GM23338 (cell line): ENCODE data around the gene CACNA1C. TPM values are rescaled to one million over a fixed set of nuclear protein-coding genes. Genes with fewer than 3 reads are reported as not detected.

Source experiments
- ATAC-seq: fragments of 200-7000 bp; cut with Tn5 transposase; 3 replicates; pipeline ENCODE4 v1.9.1; 2020
- DNase-seq: peaks from one replicate; pipeline ENCODE4 v3.0.0-alpha.2; 2015; ENCODE audit warnings: low spot score
- H2AFZ ChIP-seq: fragments of 200-600 bp; sonication (generic); 2 replicates; pipeline ENCODE4 v1.8.0; 2016; ENCODE audit warnings: antibody characterized with exemption, mild to moderate bottlenecking, moderate library complexity
- H3F3A ChIP-seq: fragments of 200-600 bp; sonication (generic); replicated peaks from 2 replicates; pipeline ENCODE4 v1.8.0; 2017; ENCODE audit warnings: antibody characterized with exemption, mixed run types, low read depth
- H3K27ac ChIP-seq: fragments of 200-600 bp; sonication (generic); 2 replicates; pipeline ENCODE4 v1.6.1; 2016; ENCODE audit warnings: low read depth
- H3K27me3 ChIP-seq: fragments of 200-600 bp; sonication (generic); 2 replicates; pipeline ENCODE4 v1.8.0; 2016; ENCODE audit warnings: mild to moderate bottlenecking, mixed run types, moderate library complexity; ENCODE audit not compliant: insufficient read depth
- H3K36me3 ChIP-seq: fragments of 200-600 bp; sonication (generic); 2 replicates; pipeline ENCODE4 v1.8.0; 2016; ENCODE audit warnings: mild to moderate bottlenecking; ENCODE audit not compliant: insufficient read depth
- H3K4me1 ChIP-seq: fragments of 200-600 bp; sonication (generic); 2 replicates; pipeline ENCODE4 v1.8.0; 2016; ENCODE audit warnings: mild to moderate bottlenecking, moderate library complexity; ENCODE audit not compliant: insufficient read depth
- H3K4me2 ChIP-seq: fragments of 200-600 bp; sonication (generic); 2 replicates; pipeline ENCODE4 v1.7.1; 2017; ENCODE audit warnings: mixed run types
- H3K4me3 ChIP-seq: fragments of 200-600 bp; sonication (generic); 2 replicates; pipeline ENCODE4 v1.6.1; 2016; ENCODE audit warnings: mixed run types
- H3K79me2 ChIP-seq: fragments of 200-600 bp; sonication (generic); replicated peaks from 2 replicates; pipeline ENCODE4 v1.8.0; 2017; ENCODE audit warnings: mild to moderate bottlenecking; ENCODE audit not compliant: insufficient read depth
- H3K9me2 ChIP-seq: fragments of 200-600 bp; sonication (generic); 2 replicates; pipeline ENCODE4 v1.8.0; 2017; ENCODE audit not compliant: insufficient read depth
- H4K20me1 ChIP-seq: fragments of 200-600 bp; sonication (generic); replicated peaks from 2 replicates; pipeline ENCODE4 v1.8.0; 2017; ENCODE audit warnings: mild to moderate bottlenecking; ENCODE audit not compliant: insufficient read depth
- H3K27ac Mint-ChIP-seq: 2 replicates; pipeline ENCODE4 v1.8.0; 2020; ENCODE audit warnings: inconsistent platforms, mild to moderate bottlenecking, moderate library complexity, mixed read lengths
- H3K27me3 Mint-ChIP-seq: 3 replicates; pipeline ENCODE4 v1.8.0; 2022; ENCODE audit warnings: low read depth, mild to moderate bottlenecking, moderate library complexity, mixed read lengths, inconsistent platforms; ENCODE audit not compliant: insufficient read depth, poor library complexity
- H3K36me3 Mint-ChIP-seq: 3 replicates; pipeline ENCODE4 v1.8.0; 2021; ENCODE audit warnings: low read depth, mild to moderate bottlenecking, inconsistent platforms, moderate library complexity, mixed read lengths
- H3K4me1 Mint-ChIP-seq: 3 replicates; pipeline ENCODE4 v1.8.0; 2020; ENCODE audit warnings: mild to moderate bottlenecking, inconsistent platforms, mixed read lengths
- H3K4me3 Mint-ChIP-seq: 3 replicates; pipeline ENCODE4 v1.8.0; 2021; ENCODE audit warnings: moderate library complexity, mild to moderate bottlenecking, inconsistent platforms, mixed read lengths
- H3K9me3 Mint-ChIP-seq: 3 replicates; pipeline ENCODE4 v1.8.0; 2020; ENCODE audit warnings: moderate library complexity, mild to moderate bottlenecking, inconsistent platforms, mixed read lengths
- CTCF ChIP-seq, 2 experiments: fragments of 200-600 bp in 1 of 2; sonication (generic) in 1 of 2; conservative IDR thresholded peaks; 2 replicates each; pipeline versions ENCODE4 v1.5.1 to v1.6.1; 2016 to 2017; ENCODE audit warnings: antibody characterized with exemption in 2 of 2, low read depth in 2 of 2, mild to moderate bottlenecking in 2 of 2, moderate library complexity in 1 of 2
- ETS1 ChIP-seq: IDR thresholded peaks from 2 replicates; pipeline ENCODE4 v1.6.1; 2016; ENCODE audit warnings: antibody characterized with exemption
- JUNB ChIP-seq: IDR thresholded peaks from one replicate; pipeline ENCODE4 v1.6.1; 2016; ENCODE audit warnings: antibody characterized with exemption; ENCODE audit not compliant: unreplicated experiment
- STAT1 ChIP-seq: IDR thresholded peaks from one replicate; pipeline ENCODE4 v1.6.1; 2016; ENCODE audit warnings: antibody characterized with exemption; ENCODE audit not compliant: unreplicated experiment
- ZNF331 ChIP-seq: fragments of 250-450 bp; sonication (Bioruptor Pico); IDR thresholded peaks from 2 replicates; pipeline ENCODE4 v1.5.0; 2020; ENCODE audit warnings: low read depth, mild to moderate bottlenecking, moderate library complexity
- ZNF462 ChIP-seq: fragments of 250-450 bp; sonication (Bioruptor Pico); IDR thresholded peaks from 2 replicates; pipeline ENCODE4 v1.5.0; 2020; ENCODE audit warnings: mild to moderate bottlenecking, moderate library complexity
- polyA plus RNA-seq: library from polyadenylated mRNA; unstranded; fragments of >200 nt; fragmentation: Nextera tagmentation; extraction: Ambion mirVana; gene quantifications from 2 replicates; pipeline ENCODE4 v1.2.1, GENCODE V29; 2016
- total RNA-seq: library from RNA; depleted of rRNA; stranded (reverse); fragments of >200 nt; shearing (Covaris generic); gene quantifications from 2 replicates; pipeline ENCODE4 v1.2.3, GENCODE V29; 2014

Gene CACNA1C
- total and polyA plus RNA-seq, 2 experiments from 2014 or later = 0.78 to 2.1 TPM

GRCh38 chr12:2183556-2184541 lies 131.1 kb downstream of the CACNA1C start:
- H3K27ac ChIP-seq = no peak overlapping the region
- 0 out of 2 replicates have a peak overlapping the region, but pooled peaks have one; percentile 25 for H3K4me2 ChIP-seq
- peaks cover 31% of the 10 kb centered on the region for H3K4me1 Mint-ChIP-seq
- no peak for TF ChIP-seq ETS1
- no peak for TF ChIP-seq ZNF331 (CRISPR knock-in tag)
- peak; percentile 33 to 52 for TF ChIP-seq CTCF (conservative IDR thresholded peaks at IDR 0.05; ENCODE audit: low read depth in 2 of 2)
- peak; percentile 76 for ATAC-seq
- no peaks in the 10 kb centered on the region for H3K36me3 ChIP-seq
- no peaks in the 10 kb centered on the region for H3K9me2 ChIP-seq
- H3K27me3 ChIP-seq = no peaks in the 10 kb centered on the region
- H3K79me2 ChIP-seq = no peaks in the 10 kb centered on the region
- peaks cover 12% of the 10 kb centered on the region for H3K4me1 ChIP-seq
- H3K4me3 ChIP-seq = no peak overlapping the region
- H3K36me3 Mint-ChIP-seq = no peaks in the 10 kb centered on the region
- H3F3A ChIP-seq = 0 out of 2 replicates have a peak, but pooled peaks cover 2% of the 10 kb centered on the region
- peaks cover 2% of the 10 kb centered on the region for H3K27me3 Mint-ChIP-seq
- H3K4me3 Mint-ChIP-seq = no peak overlapping the region
- H4K20me1 ChIP-seq = no peaks in the 10 kb centered on the region
- peak; percentile 56 for DNase-seq
- H3K27ac Mint-ChIP-seq = no peak overlapping the region
- no peaks in the 10 kb centered on the region for H3K9me3 Mint-ChIP-seq
- peak overlapping the region; percentile 44; the same call in 1 of the 2 replicates for H2AFZ ChIP-seq

GRCh38 chr12:2185751-2186341 lies 133.1 kb downstream of the CACNA1C start:
- Histone ChIP-seq H3F3A (peaks cover 8% of the 10 kb centered on the region; the same call in 1 of the 2 replicates), H3K27ac (no peak overlapping the region), H3K27me3 (no peaks in the 10 kb centered on the region), H3K79me2 (no peaks in the 10 kb centered on the region), H3K4me3 (no peak overlapping the region), H2AFZ (no peak overlapping the region), H3K36me3 (no peaks in the 10 kb centered on the region), H4K20me1 (no peaks in the 10 kb centered on the region), H3K9me2 (no peaks in the 10 kb centered on the region), H3K4me1 (peaks cover 29% of the 10 kb centered on the region), H3K4me2 (no peak overlapping the region)
- no peaks in the 10 kb centered on the region for H3K9me3 Mint-ChIP-seq
- peaks cover 50% of the 10 kb centered on the region for H3K4me1 Mint-ChIP-seq
- DNase-seq (no peak), ATAC-seq (no peak)
- H3K4me3 Mint-ChIP-seq = no peak overlapping the region
- H3K27me3 Mint-ChIP-seq = peaks cover 5% of the 10 kb centered on the region
- H3K36me3 Mint-ChIP-seq = no peaks in the 10 kb centered on the region
- no peak overlapping the region for H3K27ac Mint-ChIP-seq
- no peak for TF ChIP-seq ZNF462 (CRISPR knock-in tag)
- TF ChIP-seq JUNB = no peak
- TF ChIP-seq ETS1 = no peak
- no peak for TF ChIP-seq STAT1
